Sigmoid colon (tissue), 3 donors: ENCODE results near the gene ZNF717.

ENCODE experiments used
- CTCF ChIP-seq, 4 experiments: fragments of 450-650 bp in 3 of 4; fragments of 200-600 bp in 1 of 4; IDR thresholded peaks; one replicate each; pipeline ENCODE4 v1.5.1; 2016 to 2019; ENCODE audit warnings: antibody characterized with exemption in 4 of 4, mild to moderate bottlenecking in 3 of 4, moderate library complexity in 2 of 4
- POLR2A ChIP-seq, 2 donors: fragments of 450-650 bp; IDR thresholded peaks; one replicate each; pipeline ENCODE4 v1.6.1; 2016; ENCODE audit warnings: antibody characterized with exemption in 2 of 2, mild to moderate bottlenecking in 2 of 2, moderate library complexity in 2 of 2

- TF ChIP-seq CTCF (IDR thresholded peaks at IDR 0.05) (peak in 1 of 4 experiments; percentile 21), POLR2A (IDR thresholded peaks at IDR 0.05) (peak; percentile 61 to 62)
These were observed at the start of gene ZNF717 for GRCh38 chr3:75785081-75785755.
